ENCODE measurements around the gene MED26.

DNA sequence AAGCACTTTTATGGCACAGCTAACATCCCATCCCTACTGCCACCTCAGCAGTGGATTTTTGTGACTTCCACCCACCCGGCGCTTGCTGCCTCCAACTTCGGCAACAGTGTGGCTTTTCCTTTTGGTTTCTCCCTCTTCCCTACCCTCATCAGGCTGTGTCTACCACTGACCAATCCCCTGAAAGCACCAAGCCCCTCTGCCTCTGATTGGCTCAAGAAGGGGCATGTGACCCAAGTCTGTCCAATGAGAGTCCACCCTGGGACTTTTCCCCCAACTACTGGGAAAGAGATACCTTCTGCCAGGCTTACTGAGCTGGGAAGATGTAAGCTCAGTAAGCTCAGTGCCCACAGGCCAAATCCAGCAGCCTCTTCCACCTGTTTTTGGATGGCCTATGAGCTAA, 26.1 kb upstream of the MED26 start:
- TF ChIP-seq, protein P1, sequence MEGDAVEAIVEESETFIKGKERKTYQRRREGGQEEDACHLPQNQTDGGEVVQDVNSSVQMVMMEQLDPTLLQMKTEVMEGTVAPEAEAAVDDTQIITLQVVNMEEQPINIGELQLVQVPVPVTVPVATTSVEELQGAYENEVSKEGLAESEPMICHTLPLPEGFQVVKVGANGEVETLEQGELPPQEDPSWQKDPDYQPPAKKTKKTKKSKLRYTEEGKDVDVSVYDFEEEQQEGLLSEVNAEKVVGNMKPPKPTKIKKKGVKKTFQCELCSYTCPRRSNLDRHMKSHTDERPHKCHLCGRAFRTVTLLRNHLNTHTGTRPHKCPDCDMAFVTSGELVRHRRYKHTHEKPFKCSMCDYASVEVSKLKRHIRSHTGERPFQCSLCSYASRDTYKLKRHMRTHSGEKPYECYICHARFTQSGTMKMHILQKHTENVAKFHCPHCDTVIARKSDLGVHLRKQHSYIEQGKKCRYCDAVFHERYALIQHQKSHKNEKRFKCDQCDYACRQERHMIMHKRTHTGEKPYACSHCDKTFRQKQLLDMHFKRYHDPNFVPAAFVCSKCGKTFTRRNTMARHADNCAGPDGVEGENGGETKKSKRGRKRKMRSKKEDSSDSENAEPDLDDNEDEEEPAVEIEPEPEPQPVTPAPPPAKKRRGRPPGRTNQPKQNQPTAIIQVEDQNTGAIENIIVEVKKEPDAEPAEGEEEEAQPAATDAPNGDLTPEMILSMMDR (conservative IDR thresholded peaks at IDR 0.05; ENCODE audit: low read depth in 2 of 2), result no peak
- TF ChIP-seq EZH2 (IDR thresholded peaks at IDR 0.05; ENCODE audit: low read depth, unreplicated experiment) (no peak), CREB1 (CRISPR knock-in tag; IDR thresholded peaks at IDR 0.05; ENCODE audit: low read depth) (no peak), POLR2AphosphoS5 (IDR thresholded peaks at IDR 0.05; ENCODE audit: low read depth) (no peak), JUNB (IDR thresholded peaks at IDR 0.05; ENCODE audit: unreplicated experiment) (no peak), STAT1 (IDR thresholded peaks at IDR 0.05; ENCODE audit: unreplicated experiment) (no peak), EZH2phosphoT487 (IDR thresholded peaks at IDR 0.05; ENCODE audit: unreplicated experiment) (no peak), ZNF331 (CRISPR knock-in tag; IDR thresholded peaks at IDR 0.05; ENCODE audit: low read depth) (no peak), ZNF114 (CRISPR knock-in tag; IDR thresholded peaks at IDR 0.05) (no peak), NANOG (IDR thresholded peaks at IDR 0.05; ENCODE audit: borderline replicate concordance) (no peak)
- TF ChIP-seq, protein P2, sequence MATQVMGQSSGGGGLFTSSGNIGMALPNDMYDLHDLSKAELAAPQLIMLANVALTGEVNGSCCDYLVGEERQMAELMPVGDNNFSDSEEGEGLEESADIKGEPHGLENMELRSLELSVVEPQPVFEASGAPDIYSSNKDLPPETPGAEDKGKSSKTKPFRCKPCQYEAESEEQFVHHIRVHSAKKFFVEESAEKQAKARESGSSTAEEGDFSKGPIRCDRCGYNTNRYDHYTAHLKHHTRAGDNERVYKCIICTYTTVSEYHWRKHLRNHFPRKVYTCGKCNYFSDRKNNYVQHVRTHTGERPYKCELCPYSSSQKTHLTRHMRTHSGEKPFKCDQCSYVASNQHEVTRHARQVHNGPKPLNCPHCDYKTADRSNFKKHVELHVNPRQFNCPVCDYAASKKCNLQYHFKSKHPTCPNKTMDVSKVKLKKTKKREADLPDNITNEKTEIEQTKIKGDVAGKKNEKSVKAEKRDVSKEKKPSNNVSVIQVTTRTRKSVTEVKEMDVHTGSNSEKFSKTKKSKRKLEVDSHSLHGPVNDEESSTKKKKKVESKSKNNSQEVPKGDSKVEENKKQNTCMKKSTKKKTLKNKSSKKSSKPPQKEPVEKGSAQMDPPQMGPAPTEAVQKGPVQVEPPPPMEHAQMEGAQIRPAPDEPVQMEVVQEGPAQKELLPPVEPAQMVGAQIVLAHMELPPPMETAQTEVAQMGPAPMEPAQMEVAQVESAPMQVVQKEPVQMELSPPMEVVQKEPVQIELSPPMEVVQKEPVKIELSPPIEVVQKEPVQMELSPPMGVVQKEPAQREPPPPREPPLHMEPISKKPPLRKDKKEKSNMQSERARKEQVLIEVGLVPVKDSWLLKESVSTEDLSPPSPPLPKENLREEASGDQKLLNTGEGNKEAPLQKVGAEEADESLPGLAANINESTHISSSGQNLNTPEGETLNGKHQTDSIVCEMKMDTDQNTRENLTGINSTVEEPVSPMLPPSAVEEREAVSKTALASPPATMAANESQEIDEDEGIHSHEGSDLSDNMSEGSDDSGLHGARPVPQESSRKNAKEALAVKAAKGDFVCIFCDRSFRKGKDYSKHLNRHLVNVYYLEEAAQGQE (IDR thresholded peaks at IDR 0.05; ENCODE audit: unreplicated experiment), result no peak
- TF ChIP-seq, protein P3, sequence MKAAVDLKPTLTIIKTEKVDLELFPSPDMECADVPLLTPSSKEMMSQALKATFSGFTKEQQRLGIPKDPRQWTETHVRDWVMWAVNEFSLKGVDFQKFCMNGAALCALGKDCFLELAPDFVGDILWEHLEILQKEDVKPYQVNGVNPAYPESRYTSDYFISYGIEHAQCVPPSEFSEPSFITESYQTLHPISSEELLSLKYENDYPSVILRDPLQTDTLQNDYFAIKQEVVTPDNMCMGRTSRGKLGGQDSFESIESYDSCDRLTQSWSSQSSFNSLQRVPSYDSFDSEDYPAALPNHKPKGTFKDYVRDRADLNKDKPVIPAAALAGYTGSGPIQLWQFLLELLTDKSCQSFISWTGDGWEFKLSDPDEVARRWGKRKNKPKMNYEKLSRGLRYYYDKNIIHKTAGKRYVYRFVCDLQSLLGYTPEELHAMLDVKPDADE (IDR thresholded peaks at IDR 0.05), result no peak
